TTC549 (cell line): ENCODE data around the gene ALPI.
"Not testable (repeated sequence)": the region's sequence is repeated elsewhere in the genome, so short reads cannot be mapped to it uniquely, and the experiment has no call there.

Source experiments
- FAIRE-seq: peaks from 2 replicates; lab custom pipeline; 2012; peaks lifted over from hg19 to GRCh38; lab: Jason Lieb, UNC

The ALPI gene

DNA sequence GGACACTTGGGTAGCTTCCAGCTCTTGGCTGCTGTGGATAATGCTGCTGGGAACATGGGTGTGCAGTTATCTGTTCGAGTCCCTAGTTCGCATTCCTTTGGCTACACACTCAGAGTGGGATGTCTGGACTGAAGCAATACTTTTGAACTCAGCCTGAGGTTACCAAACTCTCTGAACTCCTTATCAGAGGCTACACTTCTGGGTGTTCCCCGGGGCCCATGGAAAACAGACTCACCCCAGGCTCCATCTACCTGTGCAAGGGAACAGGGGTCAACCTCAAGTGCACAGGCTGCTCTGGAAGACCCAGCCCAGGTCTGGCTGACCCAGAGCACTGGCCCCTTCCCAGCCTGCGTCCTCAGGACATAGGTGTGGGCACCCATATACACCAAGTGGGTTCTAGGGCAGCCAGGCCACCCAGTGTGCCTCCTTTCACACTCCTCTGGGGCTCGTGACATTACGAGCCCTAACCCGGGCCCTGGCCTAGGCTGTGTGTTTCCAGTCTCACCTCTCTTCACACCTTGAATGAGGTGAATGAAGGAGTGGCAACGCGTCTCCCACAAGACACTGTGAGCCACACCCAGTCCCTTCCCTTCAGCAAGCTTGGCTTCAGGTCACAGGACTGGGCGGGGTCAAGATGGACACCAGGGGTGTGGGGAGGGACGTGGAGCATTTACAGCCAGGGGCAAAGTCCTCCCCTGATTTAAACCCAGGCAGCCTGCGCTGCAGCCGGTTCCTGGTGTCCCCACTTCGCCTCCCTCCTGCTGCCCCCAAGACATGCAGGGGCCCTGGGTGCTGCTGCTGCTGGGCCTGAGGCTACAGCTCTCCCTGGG is at the start of gene ALPI:
Gene ALPI (plus strand): TSS at position 728 of the 830 bp plus-strand sequence. CDS start 47 bp downstream, at position 775.
- no peak for FAIRE-seq

DNA sequence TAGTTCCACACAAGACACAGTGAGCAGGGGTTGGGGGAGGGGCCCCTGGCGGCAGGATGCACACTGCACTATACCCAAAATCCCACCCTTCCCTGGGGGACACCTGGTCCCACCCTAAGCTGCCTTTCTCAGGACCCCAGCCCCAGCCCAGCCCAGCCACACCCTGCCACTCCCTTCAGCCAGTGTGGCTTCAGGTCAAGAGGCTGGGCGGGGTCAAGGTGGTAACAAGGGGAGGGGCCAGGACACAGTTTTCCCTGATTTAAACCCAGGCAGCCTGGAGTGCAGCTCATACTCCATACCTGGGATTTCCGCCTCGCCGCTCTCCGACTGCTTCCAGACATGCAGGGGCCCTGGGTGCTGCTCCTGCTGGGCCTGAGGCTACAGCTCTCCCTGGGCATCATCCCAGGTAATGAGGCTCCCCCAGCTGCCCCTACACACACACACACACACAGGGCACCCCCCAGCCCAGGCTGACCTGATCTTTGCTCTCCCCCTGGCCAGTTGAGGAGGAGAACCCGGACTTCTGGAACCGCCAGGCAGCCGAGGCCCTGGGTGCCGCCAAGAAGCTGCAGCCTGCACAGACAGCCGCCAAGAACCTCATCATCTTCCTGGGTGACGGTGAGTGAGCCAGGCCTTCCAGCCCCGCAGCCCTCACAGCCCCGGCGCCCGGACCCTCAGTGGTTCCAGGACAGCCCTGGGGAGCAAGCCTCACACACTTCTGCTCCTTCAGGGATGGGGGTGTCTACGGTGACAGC is 49.2 kb upstream of the ALPI start, which contains the start of gene ALPG:
Gene ALPG (plus strand): TSS at position 289 of the 755 bp plus-strand sequence. CDS start 51 bp downstream, at position 340.
- no peak for FAIRE-seq

DNA sequence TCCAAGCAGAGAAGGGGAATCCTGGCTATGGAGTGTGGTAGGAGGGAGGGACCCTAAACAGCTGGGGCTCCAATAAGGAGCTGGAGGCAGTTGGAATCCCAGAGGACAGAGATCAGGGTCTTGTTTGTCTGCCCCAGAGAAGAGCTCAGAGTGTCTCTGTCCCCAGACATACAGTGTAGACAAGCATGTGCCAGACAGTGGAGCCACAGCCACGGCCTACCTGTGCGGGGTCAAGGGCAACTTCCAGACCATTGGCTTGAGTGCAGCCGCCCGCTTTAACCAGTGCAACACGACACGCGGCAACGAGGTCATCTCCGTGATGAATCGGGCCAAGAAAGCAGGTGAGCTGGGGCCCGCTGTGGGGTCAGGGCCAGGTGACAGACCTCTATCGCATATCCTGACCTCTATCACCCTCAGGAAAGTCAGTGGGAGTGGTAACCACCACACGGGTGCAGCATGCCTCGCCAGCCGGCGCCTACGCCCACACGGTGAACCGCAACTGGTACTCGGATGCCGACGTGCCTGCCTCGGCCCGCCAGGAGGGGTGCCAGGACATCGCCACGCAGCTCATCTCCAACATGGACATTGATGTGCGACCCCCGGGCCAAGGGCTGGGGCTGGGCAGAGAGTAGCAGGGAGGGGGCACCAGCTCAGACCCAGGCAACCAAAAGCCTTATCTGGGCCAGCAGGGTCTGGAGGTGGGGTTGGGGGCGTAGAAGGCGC is 48.4 kb upstream of the ALPI start:
- not testable (repeated sequence) for FAIRE-seq

DNA sequence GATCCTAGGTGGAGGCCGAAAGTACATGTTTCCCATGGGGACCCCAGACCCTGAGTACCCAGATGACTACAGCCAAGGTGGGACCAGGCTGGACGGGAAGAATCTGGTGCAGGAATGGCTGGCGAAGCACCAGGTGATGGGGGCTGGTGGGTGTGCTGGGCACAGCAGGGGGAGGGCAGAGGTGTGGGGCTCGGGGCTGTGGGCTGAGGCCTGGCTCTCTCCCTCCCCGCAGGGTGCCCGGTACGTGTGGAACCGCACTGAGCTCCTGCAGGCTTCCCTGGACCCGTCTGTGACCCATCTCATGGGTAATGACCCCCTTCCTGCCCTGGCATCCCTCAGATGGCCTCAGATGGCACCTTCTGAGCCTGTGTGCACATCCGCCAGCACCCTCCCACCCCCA is 47.7 kb upstream of the ALPI start:
- FAIRE-seq, result not testable (repeated sequence)

GRCh38 chr2:232409617-232410016 is 46.3 kb upstream of the ALPI start:
- not testable (repeated sequence) for FAIRE-seq

- FAIRE-seq, result no peak
Observed at GRCh38 chr2:232410238-232410900, 45.6 kb upstream of the ALPI start.

- no peak for FAIRE-seq
Observed at GRCh38 chr2:232411901-232412629, 43.9 kb upstream of the ALPI start.

DNA sequence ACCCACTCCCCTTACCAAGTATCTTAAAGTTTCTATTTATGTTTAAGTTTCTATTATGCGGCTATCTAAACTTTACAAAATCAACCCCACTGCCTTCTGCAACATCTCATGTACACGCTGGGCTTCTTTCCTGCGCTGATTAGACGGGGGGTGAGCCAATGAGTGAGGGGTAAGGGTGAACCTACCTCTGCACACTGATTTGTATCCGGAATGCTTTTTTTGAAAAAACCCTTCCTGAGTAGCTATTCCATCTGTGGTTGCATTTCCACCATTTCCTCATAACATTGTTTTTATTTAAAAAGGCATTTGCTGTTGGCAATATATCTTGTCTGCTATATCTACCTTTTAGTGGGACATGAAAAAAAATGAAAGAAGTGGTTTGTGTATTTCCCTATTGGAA is 43.0 kb upstream of the ALPI start:
- no peak for FAIRE-seq

DNA sequence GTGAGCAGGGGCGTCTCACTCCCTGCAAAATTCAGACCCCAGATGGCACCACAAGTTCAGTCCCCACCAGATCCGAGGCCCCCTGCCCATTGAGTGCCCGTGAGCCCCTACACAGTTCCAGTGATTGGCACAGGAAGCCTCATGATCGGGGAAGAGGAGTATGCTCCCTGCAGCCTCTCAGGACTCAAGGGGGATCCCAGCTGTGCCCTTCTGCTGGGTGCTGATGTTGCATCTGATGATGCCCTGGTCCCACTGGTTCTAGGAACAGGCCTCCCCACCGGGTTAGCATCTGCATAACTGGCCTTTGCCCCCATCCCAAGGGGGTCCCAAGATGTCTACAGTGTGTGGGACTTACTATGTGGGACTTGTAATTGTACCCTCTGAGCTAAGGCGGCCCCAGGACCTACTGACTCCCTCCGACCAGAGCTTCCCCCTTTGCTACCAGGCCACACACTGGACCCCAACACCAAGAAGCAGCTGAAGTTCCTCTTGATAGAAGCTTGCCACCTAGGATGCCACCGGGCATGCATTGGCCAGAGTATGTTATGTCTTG is 40.7 kb upstream of the ALPI start:
- FAIRE-seq, result no peak

DNA sequence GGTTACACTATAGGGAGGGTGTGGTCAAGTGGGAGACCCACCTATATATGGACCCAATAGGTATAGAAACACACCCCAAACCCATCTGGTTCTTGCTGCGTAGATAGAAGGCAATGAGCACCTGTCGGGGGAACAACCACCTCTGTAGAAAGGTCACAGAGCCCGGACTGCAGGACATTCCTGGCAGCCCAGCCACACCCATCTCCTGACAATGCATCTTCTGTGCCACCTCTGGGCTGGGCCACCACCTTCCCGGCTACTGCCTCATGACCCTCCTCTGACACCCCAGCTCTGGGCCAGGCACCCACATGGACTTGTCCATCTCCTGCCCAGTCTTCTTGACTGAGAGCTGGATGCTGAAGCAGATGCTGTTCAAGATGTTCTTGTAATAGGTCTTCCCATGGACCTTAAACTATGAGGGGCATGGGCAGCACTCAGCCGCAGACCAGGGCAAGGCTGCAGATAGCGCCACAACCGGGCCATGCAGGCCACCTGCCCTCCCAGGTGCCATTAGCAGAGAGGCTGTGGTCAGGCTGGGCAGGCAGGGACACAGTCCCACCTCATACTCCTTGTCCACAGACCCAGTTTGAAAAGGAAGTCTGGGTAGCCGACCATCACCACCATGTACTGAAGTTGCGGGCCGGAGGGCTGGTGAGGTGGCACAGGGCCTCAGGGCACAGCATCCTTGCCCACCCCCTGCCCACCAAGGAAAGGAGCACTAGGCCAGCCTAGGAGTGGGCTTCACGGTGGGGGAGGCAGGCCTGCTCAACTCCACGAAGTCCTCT is 40.0 kb upstream of the ALPI start:
- FAIRE-seq, result no peak

GRCh38 chr2:232416521-232417470 is 39.2 kb upstream of the ALPI start:
- no peak for FAIRE-seq

GRCh38 chr2:232417489-232417888 is 38.5 kb upstream of the ALPI start:
- FAIRE-seq, result no peak

DNA sequence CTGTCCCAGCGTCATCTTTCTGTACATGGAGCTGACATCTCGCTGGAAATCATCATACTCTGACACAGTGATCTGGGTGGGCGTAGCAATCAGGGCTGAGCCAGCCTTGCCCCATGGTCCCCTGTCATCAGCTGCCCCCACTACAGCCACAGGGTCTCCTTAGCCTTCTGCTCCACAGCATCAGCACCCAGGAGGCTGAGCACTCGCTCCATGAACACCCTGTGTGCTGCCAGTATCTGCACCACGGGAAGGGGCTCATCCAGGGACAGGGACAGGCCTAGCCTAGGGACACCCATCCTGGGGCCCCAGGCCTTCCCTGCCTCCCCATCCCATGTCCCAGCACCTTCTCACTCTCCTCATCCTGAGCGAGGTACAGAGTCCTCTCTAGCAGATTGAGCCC is 37.9 kb upstream of the ALPI start:
- FAIRE-seq, result no peak

DNA sequence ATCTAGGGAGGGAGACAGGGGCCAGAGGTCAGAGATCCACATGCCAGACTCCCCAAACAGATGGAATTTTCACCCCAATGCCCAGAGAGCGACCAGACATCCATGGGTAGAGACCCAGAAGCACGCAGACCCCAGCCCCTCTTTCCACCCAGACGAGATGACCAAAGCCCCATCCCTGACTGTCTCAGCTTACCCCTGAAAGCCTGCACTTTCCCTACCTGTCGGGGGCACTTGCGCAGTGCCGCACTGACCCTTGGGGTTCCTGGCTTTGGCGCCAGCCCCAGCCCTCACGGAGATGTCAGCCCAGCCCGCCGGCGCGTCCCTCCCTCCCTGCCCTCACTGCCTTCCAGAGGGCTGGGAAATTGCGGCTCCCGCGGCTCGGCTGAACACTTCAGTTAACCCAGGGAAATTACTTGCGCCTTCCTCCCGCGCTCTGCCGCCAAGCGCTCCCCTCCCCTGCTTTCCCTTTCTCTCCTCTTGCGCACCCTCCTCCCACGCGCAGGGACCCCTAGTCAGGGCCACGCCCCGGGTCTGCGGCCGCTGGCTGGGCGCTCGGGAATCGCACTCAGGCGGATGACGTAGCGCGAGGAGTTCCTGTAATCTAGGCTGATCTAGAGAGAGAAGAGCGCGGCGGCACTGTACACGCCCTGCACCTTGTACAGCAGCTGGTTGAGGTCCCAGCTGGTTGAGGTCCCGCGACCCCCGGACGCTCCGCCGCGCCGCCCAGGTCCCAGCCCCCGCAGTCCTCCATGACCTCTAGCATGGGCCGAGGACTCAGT is 37.3 kb upstream of the ALPI start:
- FAIRE-seq, result no peak

GRCh38 chr2:232419245-232420072 is 36.5 kb upstream of the ALPI start:
- FAIRE-seq, result no peak

- FAIRE-seq, result no peak
Observed at GRCh38 chr2:232420073-232420454, 35.9 kb upstream of the ALPI start.

- no peak for FAIRE-seq
Observed at GRCh38 chr2:232420463-232421188, 35.3 kb upstream of the ALPI start.
